HTR-8/SVneo (cell line): ENCODE measurements around the gene BRD7.

ENCODE experiments used
- DNase-seq: peaks from one replicate; pipeline ENCODE4 v3.0.0; 2011; ENCODE audit warnings: low spot score, mixed read lengths; ENCODE audit not compliant: insufficient read length
- FAIRE-seq: peaks from 2 replicates; lab custom pipeline; 2011; peaks lifted over from hg19 to GRCh38; lab: Jason Lieb, UNC

Gene BRD7

GRCh38 chr16:50309156-50309526 is 59.6 kb downstream of the BRD7 start:
- no peak for FAIRE-seq
- DNase-seq: no peak

- FAIRE-seq (no peak), DNase-seq (no peak)
Observed at GRCh38 chr16:50308237-50308965, 60.4 kb downstream of the BRD7 start.

- DNase-seq (no peak), FAIRE-seq (no peak)
Observed at GRCh38 chr16:50306287-50306686, 62.5 kb downstream of the BRD7 start.

- DNase-seq (no peak), FAIRE-seq (no peak)
Observed at GRCh38 chr16:50305441-50306061, 63.2 kb downstream of the BRD7 start.

- DNase-seq (no peak), FAIRE-seq (no peak)
Observed at GRCh38 chr16:50304467-50305440, 64.0 kb downstream of the BRD7 start.

- DNase-seq (no peak), FAIRE-seq (no peak)
Observed at GRCh38 chr16:50303605-50304466, 65.0 kb downstream of the BRD7 start.

- no peak for FAIRE-seq
- no peak for DNase-seq
Observed at GRCh38 chr16:50303041-50303604, 65.7 kb downstream of the BRD7 start.

- DNase-seq (no peak), FAIRE-seq (no peak)
Observed at GRCh38 chr16:50302472-50303005, 66.2 kb downstream of the BRD7 start.

GRCh38 chr16:50301626-50302471 is 66.9 kb downstream of the BRD7 start:
- DNase-seq (no peak), FAIRE-seq (peak; percentile 13)

- FAIRE-seq (no peak), DNase-seq (no peak)
Observed at GRCh38 chr16:50300942-50301625, 67.7 kb downstream of the BRD7 start.

GRCh38 chr16:50299508-50300105 is 69.2 kb downstream of the BRD7 start:
- DNase-seq (no peak), FAIRE-seq (no peak)

GRCh38 chr16:50298591-50299507 is 69.9 kb downstream of the BRD7 start:
- FAIRE-seq (no peak), DNase-seq (no peak)

GRCh38 chr16:50298075-50298460 is 70.7 kb downstream of the BRD7 start:
- DNase-seq (no peak), FAIRE-seq (no peak)

- no peak for DNase-seq
Observed at GRCh38 chr16:50297301-50298074, 71.3 kb downstream of the BRD7 start.

GRCh38 chr16:50296807-50297206 is 72.0 kb downstream of the BRD7 start:
- FAIRE-seq (no peak), DNase-seq (no peak)

More at GRCh38 chr16:50297301-50298074, 71.3 kb downstream of the BRD7 start:
- no peak for FAIRE-seq
